RPMI8226 (cell line): ENCODE results near the gene DMAP1.

Source experiments
- DNase-seq: peaks from one replicate; pipeline ENCODE4 v3.0.0-alpha.2; 2015

DMAP1 gene

GRCh38 chr1:44256762-44257554 is 43.7 kb downstream of the DMAP1 start:
- no peak for DNase-seq

DNA sequence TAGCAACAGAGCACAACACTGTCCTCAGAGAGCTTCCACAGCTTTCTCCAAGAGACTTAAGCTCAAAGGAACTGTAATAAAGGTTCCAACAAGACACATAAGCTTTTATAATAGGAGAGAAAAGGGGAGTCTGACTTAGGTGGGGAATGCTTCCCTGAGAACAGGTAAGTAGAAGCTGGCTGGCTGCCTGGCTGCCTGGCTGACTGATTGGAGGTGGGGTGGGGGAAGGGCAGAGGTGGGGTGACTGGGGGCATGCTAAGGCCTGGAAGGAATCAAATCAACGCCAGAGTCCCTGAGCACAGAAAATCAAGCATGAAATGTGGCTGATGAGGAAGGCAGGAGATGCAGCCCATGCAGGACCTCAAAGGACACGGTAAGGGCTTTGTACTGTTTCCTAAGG is 45.8 kb downstream of the DMAP1 start:
- DNase-seq: no peak

DNA sequence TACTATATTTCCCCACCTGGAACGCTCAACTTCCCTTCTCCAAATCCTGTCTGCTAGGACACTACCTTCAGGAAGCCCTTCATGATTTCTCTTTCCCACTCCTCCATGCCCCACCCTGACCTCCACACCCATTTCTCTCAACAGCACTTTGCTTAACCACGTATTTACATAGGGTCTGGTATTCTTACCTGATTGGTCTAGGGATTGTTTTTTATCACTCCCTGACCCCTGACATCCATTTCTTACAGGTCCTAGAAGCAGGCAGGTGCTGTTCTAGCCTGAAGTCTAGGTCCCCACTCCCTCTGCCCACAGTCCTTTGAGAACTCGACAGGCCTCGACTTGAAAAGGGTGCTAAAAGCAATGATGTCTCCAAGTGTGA is 47.5 kb downstream of the DMAP1 start:
- no peak for DNase-seq

DNA sequence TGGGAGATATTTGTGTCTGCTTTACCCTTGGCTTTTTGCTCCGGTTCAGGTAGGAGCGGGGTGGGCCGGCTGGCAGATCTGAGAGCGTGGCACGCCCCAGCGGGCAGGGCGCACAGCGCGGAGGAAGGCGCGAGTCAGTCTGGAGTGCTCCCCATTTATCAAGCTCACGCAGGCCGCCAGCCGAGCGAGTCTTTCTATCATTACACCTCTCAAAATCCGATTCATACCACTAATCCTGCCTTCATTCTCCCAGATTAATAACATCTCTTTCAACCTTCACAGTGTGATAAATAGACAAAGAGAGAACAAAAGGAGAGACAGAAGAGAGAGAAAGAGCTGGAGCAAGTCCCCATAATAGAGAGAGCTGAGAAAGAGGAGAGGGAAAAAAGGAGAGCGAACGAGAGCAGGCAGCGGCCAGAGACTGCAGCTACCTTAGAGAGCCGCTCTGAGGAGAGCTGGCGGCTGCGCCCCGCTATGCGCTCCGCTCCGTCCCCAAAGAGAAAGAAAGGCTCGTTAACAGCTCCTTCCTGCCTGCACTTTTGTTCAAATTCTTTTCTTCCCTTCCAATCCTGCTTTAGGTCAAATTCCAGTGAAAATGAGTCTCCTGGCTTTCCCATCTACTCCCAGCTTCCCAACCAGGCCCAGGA is 48.0 kb downstream of the DMAP1 start:
- DNase-seq: no peak

- DNase-seq: no peak
These were observed 48.7 kb downstream of the DMAP1 start for GRCh38 chr1:44261962-44262361.

DNA sequence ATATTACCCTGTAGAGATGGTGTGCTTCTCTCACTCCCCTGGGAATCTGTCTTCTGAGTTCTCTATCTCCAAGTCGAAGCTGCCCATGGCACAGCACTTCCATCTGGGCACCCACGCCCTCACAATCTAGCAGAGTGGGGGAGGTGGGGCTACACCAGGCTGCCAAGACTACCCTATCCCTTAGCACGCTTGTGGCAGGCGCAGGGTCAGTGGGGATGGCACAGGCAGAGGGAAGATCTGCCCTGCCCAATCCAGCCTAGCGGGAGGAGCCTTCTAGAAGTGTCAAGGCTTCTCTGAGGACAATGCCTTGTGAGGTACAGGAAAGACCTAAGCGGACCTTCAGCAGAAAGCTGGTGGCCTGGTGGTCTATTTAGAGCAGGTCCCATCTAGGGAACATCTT is 49.1 kb downstream of the DMAP1 start:
- no peak for DNase-seq

GRCh38 chr1:44262816-44263567 is 49.7 kb downstream of the DMAP1 start:
- DNase-seq: no peak

DNA sequence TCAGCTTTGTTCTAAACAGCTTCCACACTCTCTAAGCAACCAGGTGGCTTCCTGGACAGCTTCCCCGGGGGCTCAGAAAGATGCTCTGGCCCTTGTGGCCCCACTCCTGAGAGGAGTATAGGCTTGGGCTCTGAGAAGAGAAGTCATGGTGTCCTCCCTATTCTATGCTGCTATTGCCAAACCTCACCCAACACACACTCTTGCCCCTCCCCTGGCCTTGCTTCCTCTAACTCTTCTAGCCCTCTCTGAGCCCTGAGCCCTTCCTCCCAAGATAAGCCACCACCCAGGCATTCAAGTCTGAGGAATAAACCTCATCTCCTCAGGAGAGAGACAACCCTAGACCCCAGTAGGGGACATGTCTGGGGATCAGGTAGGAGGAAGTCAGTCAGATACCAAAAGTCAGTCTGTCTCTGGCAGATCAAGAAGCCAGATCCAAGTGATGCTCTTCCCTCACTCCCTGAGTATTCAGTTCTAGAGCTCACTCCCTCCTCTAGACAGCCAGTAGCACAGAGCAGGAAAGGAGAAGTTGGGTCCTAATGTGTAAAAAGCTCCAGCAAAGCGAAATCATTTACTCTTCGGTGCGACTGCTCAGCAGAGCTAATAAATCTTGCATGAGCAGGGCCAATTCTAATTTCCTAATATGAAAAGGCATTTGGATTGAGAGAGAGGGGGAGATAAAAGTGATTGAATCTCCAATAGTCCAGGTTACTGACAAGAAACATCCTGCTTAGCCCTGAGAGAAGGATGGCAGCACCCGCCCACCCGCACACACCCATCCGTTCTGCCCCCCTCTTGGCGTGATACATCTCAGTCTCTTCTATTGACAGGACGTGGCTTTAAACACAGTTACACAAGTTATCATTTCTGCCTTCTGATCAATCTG is 50.5 kb downstream of the DMAP1 start:
- no peak for DNase-seq

DNA sequence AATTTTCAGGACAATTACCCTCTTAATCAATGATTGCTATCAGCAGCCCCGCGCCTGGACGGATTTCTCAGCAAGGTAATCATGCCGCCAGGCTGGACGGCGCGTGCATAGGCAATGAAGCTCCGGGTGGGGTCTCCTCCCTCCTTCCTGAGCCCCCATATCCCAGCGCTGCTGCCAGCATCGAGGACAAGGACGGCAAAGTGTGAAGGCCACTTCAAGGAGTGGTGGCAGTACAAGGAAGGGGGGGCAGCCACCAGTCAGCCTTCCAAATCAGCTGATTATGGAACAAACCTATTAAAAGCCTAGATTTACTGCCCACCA is 51.1 kb downstream of the DMAP1 start:
- no peak for DNase-seq

GRCh38 chr1:44265656-44266358 is 52.5 kb downstream of the DMAP1 start:
- DNase-seq: no peak

DNA sequence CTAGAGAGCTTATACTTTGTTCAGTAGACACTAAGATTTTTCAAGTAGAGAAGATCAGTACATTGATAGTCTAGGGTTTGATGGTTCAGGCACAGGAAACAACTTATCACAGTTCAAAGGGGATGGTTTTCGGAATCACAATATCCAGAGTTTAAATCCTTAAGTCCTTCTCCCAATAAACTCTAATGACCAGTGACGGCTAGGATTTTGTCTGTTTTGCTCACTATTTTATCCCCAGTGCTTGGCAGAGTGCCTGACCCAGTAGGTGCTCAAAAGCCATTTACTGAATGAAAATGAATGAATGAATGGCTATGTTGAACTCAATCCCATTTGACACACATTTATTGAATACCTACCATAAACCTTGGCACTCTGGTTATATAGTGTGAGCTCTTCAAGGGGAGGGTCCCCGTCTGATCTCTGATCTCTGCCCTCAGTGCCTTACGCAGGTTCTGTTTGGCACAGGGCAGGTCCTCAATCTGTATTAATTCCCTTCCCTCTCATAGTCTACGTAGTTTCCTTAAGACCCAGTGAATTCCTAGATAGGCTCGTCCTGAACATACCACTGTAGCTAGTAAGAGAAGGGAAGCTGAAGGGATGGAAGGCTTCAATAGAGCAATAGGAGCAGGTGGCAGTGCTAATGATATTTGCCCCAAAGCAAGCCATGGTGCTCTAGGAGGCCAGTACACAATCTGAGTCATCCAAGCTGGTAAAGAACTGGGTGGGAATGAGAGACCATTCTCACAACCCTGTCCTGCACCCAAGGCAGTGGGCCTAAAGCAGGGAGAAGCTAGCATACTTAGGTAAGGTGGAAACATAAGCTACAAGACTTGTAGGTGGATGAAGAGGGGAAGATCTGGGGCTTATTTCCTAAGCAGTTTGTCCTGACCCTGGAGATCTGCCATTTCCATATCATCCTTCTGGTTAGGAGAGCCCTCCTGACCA is 53.4 kb downstream of the DMAP1 start:
- DNase-seq: no peak

DNA sequence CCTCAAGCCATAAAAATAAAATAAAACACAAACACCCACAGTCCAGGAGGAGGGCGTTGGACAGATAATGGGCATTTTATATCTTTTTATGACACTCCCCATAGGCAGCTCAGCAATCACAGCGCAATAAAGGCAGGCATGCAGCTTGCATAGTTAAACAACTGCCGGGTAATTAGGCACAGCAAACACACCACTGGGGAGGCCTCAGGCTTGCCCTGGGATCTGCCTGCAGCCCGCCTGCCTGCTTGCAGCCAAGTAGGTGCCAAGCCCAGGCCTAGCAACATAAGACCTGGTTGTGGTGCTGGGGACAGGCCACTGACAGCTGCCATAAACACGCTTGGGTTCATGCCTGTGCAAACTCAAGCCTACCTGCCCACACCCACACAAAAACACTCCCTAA is 54.2 kb downstream of the DMAP1 start:
- DNase-seq: no peak

GRCh38 chr1:44268054-44268453 is 54.8 kb downstream of the DMAP1 start:
- DNase-seq: no peak
